ENCODE data around the gene BFSP1. TPM values are rescaled to one million over a fixed set of nuclear protein-coding genes. Genes with fewer than 3 reads are reported as not detected.

BFSP1 gene
- total RNA-seq, 1 donor from 2014 or later = 3.9 TPM

DNA sequence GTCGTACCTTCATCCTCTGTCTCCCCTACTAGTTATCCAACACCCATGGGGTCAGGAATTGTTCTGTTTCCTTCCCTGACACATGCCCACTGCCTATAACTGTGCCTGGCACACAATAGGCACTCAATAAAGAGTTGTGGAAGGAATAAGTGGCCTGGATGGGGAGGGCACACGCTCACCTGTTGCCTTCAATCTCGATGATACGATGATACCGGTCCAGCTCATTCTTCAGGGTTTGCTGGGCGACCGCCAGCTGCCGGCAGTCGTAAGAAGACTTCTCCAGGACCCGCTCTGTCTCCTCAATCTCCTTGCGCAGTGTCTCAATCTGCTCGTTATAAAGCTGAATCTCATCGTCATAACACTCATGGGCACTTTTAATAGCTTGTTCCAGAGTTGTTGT lies 32.5 kb downstream of the BFSP1 start:
- Mint-ChIP-seq H3K4me1 (peaks cover 4% of the 10 kb centered on the region), H3K4me3 (no peak overlapping the region), H3K9me3 (no peaks in the 10 kb centered on the region), H3K36me3 (ENCODE audit: low read depth) (no peaks in the 10 kb centered on the region), H3K27me3 (ENCODE audit: low read depth) (peaks cover 15% of the 10 kb centered on the region), H3K27ac (ENCODE audit: unreplicated experiment) (no peak overlapping the region)
- no peak for DNase-seq (ENCODE audit: low read depth, low spot score)
- TF ChIP-seq, protein P1, sequence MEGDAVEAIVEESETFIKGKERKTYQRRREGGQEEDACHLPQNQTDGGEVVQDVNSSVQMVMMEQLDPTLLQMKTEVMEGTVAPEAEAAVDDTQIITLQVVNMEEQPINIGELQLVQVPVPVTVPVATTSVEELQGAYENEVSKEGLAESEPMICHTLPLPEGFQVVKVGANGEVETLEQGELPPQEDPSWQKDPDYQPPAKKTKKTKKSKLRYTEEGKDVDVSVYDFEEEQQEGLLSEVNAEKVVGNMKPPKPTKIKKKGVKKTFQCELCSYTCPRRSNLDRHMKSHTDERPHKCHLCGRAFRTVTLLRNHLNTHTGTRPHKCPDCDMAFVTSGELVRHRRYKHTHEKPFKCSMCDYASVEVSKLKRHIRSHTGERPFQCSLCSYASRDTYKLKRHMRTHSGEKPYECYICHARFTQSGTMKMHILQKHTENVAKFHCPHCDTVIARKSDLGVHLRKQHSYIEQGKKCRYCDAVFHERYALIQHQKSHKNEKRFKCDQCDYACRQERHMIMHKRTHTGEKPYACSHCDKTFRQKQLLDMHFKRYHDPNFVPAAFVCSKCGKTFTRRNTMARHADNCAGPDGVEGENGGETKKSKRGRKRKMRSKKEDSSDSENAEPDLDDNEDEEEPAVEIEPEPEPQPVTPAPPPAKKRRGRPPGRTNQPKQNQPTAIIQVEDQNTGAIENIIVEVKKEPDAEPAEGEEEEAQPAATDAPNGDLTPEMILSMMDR (conservative IDR thresholded peaks at IDR 0.05) = no peak

DNA sequence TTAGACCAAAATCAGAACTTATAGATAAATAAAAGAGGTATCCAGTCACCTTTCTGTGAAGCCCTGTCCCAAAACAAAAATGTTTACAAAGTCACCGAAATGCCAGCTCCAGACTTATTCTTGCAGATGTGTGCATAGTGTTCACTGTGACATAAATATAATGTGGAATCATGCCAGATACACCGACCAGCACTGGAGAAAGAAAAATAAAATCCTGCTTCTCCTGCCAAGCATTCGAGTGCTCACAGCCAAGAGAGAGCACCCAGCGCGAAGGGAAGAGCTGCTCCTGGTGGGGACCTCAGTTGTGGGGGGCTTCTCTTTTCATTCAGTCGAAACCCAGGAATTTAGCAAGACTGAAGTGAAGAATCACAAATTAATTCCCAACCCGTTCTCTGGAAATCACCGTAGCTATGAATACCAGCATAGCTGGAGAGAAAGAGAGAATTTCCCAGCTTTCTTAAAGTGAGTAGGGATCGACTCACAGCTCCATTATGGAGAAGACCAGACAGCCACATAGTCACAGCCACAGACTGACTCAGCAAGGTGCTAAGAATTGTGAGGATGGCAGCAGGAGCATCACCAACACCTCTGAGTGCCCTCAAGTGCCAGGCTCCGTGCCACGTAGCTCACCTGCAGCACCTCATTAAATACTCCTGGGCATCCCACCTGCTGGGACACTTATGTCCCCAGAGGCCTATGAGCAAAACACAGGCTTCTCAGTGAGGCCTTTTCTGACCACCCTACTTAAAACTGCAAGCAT lies 33.2 kb downstream of the BFSP1 start:
- Mint-ChIP-seq H3K27ac (ENCODE audit: unreplicated experiment) (no peak overlapping the region), H3K36me3 (ENCODE audit: low read depth) (no peaks in the 10 kb centered on the region), H3K27me3 (ENCODE audit: low read depth) (peaks cover 13% of the 10 kb centered on the region), H3K9me3 (no peaks in the 10 kb centered on the region), H3K4me1 (peaks cover 4% of the 10 kb centered on the region), H3K4me3 (no peak overlapping the region)
- TF ChIP-seq, protein P1 (conservative IDR thresholded peaks at IDR 0.05) = no peak
- no peak for DNase-seq (ENCODE audit: low read depth, low spot score)

DNA sequence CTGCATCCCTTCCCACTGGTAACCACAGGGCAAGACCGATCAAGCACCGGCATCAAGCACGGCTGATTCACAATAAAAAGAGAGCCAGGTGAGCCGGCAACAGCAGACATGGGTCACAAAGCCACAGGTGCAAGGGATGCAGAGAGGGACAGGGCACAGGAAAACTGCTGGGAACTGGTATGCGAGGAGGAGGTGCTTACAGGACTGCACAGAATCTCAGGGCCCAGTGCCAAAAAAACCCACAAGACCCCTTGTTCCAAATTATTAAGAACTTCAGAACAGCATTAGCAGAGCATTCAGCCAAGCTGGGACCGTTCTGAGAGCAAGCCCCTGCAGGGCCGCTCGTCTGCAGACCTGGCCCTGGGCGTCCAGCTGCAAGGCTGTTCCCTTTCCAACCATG lies 35.4 kb downstream of the BFSP1 start:
- H3K4me3 Mint-ChIP-seq = no peak overlapping the region

DNA sequence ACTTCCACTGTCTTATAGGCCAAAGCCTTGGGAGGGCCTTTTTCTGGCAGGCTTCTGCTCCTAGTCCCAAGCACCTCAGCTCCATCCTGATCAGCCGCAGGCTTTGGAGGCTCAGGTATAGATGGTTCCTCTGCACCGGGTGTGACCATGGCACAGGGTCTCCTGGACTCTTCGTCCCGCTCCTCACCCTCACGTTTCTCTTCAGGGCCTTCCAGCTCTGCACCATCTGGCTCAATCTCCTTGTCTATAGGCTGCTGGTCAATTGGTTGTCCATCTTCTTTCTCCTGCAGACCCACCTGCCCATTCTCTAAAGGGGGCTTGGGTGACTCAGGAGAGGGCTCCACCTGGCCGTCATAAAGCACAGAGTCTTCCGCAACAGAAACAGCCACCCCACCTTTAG lies 37.0 kb downstream of the BFSP1 start:
- no peak for DNase-seq (ENCODE audit: low read depth, low spot score)
- H3K36me3 Mint-ChIP-seq (ENCODE audit: low read depth) = no peaks in the 10 kb centered on the region

More for the DNA sequence above, 35.4 kb downstream of the BFSP1 start:
- no peaks in the 10 kb centered on the region for H3K9me3 Mint-ChIP-seq
- TF ChIP-seq, protein P1 (conservative IDR thresholded peaks at IDR 0.05) = no peak
- no peaks in the 10 kb centered on the region for H3K36me3 Mint-ChIP-seq (ENCODE audit: low read depth)
- H3K27ac Mint-ChIP-seq (ENCODE audit: unreplicated experiment) = no peak overlapping the region
- peaks cover 4% of the 10 kb centered on the region for H3K4me1 Mint-ChIP-seq
- peaks cover 1% of the 10 kb centered on the region for H3K27me3 Mint-ChIP-seq (ENCODE audit: low read depth)
- no peak for DNase-seq (ENCODE audit: low read depth, low spot score)

DNA sequence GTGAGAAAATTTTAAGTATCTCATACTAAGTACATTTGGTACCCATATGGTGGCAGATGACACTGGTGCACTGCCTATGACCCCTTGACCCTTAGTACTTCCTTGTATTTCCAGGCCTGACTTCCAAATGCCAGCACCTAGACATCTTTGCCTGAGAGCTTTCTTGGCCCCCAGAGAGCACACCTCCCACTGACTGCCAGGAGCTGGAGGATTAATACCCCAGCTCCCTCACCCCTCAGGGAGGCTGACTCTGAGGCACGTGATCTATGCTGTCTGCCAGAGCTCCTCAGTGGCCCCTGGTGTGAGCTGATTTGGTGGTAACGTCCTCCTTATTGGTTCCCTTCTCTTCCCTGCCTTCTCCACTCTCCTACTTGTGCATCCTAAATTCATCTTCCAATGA lies 38.0 kb downstream of the BFSP1 start:
- H3K27ac Mint-ChIP-seq (ENCODE audit: unreplicated experiment) = no peak overlapping the region
- H3K27me3 Mint-ChIP-seq (ENCODE audit: low read depth) = no peaks in the 10 kb centered on the region

More for the DNA sequence above, 37.0 kb downstream of the BFSP1 start:
- Mint-ChIP-seq H3K27me3 (ENCODE audit: low read depth) (no peaks in the 10 kb centered on the region), H3K27ac (ENCODE audit: unreplicated experiment) (no peak overlapping the region), H3K4me3 (no peak overlapping the region), H3K4me1 (peaks cover 4% of the 10 kb centered on the region), H3K9me3 (no peaks in the 10 kb centered on the region)
- TF ChIP-seq, protein P1 (conservative IDR thresholded peaks at IDR 0.05) = no peak

More for the DNA sequence above, 38.0 kb downstream of the BFSP1 start:
- Mint-ChIP-seq H3K4me1 (peaks cover 4% of the 10 kb centered on the region), H3K9me3 (no peaks in the 10 kb centered on the region), H3K36me3 (ENCODE audit: low read depth) (no peaks in the 10 kb centered on the region), H3K4me3 (no peak overlapping the region)
- DNase-seq (ENCODE audit: low read depth, low spot score) = no peak
- TF ChIP-seq, protein P1 (conservative IDR thresholded peaks at IDR 0.05) = no peak
